HG03558 (cell line): ENCODE results near the gene CDH15.
"Not testable (repeated sequence)": the region's sequence is repeated elsewhere in the genome, so short reads cannot be mapped to it uniquely, and the experiment has no call there.

ENCODE experiments used
- ATAC-seq: cut with Tn5 transposase; IDR thresholded peaks from one replicate; pipeline ENCODE4 v1.9.1; 2021; ENCODE audit warnings: moderate number of reproducible peaks; ENCODE audit not compliant: unreplicated experiment; ENCODE audit errors: extremely low read depth

CDH15 gene

GRCh38 chr16:89185887-89186592, 14.5 kb downstream of the CDH15 start:
- ATAC-seq = not testable (repeated sequence)

- ATAC-seq = not testable (repeated sequence)
These were observed 15.1 kb downstream of the CDH15 start for GRCh38 chr16:89186593-89187031.

GRCh38 chr16:89187032-89187769, 15.7 kb downstream of the CDH15 start:
- no peak for ATAC-seq

- ATAC-seq = no peak
These were observed 16.3 kb downstream of the CDH15 start for GRCh38 chr16:89187770-89188392.

GRCh38 chr16:89188471-89189357, 17.2 kb downstream of the CDH15 start:
- not testable (repeated sequence) for ATAC-seq

GRCh38 chr16:89189358-89190025, 17.9 kb downstream of the CDH15 start:
- ATAC-seq = no peak

- no peak for ATAC-seq
These were observed 18.8 kb downstream of the CDH15 start for GRCh38 chr16:89190150-89190958.

GRCh38 chr16:89191033-89191900, 19.7 kb downstream of the CDH15 start:
- ATAC-seq = no peak

GRCh38 chr16:89191901-89192185, 20.3 kb downstream of the CDH15 start:
- no peak for ATAC-seq

- not testable (repeated sequence) for ATAC-seq
These were observed 20.8 kb downstream of the CDH15 start for GRCh38 chr16:89192186-89192955.

- no peak for ATAC-seq
These were observed 21.5 kb downstream of the CDH15 start for GRCh38 chr16:89192956-89193575.

- ATAC-seq = no peak
These were observed 22.2 kb downstream of the CDH15 start for GRCh38 chr16:89193576-89194293.

GRCh38 chr16:89194340-89195311, 23.1 kb downstream of the CDH15 start:
- ATAC-seq = no peak

GRCh38 chr16:89195521-89196171, 24.1 kb downstream of the CDH15 start:
- ATAC-seq = no peak
